Stomach (tissue), 4 donors: ENCODE data around the gene CUX1.

Experiments used
- EP300 ChIP-seq: sonication (generic); formaldehyde crosslinking; IDR thresholded peaks from one replicate; pipeline ENCODE4 v1.6.1; 2017; ENCODE audit warnings: antibody characterized with exemption
- TF ChIP-seq, protein P1 (sequence below), 7 experiments: fragments of 450-650 bp in 4 of 7; fragments of 200-600 bp in 3 of 7; sonication (generic) in 3 of 7; IDR thresholded peaks; one replicate each; pipeline ENCODE4 v1.5.1; 2016 to 2019; ENCODE audit warnings: antibody characterized with exemption in 7 of 7, control low read depth in 2 of 7, mild to moderate bottlenecking in 1 of 7

DNA sequence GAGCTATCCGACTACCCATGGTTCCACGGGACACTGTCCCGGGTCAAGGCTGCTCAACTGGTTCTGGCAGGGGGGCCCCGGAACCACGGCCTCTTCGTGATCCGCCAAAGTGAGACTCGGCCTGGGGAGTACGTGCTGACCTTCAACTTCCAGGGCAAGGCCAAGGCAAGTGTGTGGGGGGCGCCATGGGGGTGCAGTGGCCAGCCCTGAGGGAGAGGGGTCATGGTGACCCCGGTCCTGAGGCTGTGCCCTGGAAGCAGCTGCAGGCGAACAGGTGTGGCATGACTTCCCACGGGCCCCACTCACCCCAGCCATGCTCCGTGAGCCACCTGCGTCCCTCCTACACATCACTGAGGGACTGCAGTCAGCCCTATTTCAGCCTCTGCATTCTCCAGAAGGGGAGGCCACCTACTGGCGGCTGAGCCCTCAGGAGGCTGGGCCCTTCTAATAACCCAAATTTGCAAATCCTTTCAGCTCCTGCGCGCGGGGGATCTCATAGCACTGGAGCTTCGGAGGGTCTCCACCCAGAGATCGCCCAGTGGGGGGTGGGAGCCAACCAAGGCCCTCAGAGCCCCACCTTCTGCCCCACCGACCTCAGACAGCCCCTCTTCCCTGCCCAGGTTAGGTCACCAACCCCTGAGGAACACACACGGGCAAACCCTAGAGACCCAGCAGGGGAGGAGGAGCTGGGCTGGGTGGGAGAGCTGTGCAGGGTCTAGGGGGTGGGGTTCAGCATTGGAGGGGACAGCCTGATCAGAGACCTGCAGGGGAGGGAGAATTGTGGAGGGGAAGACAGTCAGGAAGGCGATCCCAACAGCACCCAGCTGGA, 500.0 kb downstream of the CUX1 start:
- TF ChIP-seq, protein P1, sequence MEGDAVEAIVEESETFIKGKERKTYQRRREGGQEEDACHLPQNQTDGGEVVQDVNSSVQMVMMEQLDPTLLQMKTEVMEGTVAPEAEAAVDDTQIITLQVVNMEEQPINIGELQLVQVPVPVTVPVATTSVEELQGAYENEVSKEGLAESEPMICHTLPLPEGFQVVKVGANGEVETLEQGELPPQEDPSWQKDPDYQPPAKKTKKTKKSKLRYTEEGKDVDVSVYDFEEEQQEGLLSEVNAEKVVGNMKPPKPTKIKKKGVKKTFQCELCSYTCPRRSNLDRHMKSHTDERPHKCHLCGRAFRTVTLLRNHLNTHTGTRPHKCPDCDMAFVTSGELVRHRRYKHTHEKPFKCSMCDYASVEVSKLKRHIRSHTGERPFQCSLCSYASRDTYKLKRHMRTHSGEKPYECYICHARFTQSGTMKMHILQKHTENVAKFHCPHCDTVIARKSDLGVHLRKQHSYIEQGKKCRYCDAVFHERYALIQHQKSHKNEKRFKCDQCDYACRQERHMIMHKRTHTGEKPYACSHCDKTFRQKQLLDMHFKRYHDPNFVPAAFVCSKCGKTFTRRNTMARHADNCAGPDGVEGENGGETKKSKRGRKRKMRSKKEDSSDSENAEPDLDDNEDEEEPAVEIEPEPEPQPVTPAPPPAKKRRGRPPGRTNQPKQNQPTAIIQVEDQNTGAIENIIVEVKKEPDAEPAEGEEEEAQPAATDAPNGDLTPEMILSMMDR (IDR thresholded peaks at IDR 0.05) = no peak
- TF ChIP-seq EP300 = no peak
